ENCODE results near the gene TAF5L.
"Not testable (repeated sequence)": the region's sequence is repeated elsewhere in the genome, so short reads cannot be mapped to it uniquely, and the experiment has no call there.

DNA sequence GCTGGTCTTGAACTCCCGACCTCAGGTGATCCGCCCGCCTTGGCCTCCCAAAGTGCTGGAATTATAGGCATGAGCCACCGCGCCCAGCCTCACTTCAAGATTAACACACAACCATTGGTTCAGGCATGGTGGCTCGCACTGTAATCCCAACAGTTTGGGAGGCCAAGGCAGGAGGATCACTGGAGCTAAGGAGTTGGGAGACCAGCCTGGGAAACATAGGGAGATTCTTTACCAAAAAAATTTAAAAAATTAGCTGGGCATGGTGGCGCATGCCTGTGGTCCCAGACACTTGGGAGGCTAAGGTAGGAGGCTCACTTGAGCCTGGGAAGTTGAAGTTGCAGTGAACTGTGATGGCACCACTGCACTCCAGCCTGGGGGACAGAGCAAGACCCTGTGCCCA lies 30.0 kb downstream of the TAF5L start:
- TF ChIP-seq, protein P1, sequence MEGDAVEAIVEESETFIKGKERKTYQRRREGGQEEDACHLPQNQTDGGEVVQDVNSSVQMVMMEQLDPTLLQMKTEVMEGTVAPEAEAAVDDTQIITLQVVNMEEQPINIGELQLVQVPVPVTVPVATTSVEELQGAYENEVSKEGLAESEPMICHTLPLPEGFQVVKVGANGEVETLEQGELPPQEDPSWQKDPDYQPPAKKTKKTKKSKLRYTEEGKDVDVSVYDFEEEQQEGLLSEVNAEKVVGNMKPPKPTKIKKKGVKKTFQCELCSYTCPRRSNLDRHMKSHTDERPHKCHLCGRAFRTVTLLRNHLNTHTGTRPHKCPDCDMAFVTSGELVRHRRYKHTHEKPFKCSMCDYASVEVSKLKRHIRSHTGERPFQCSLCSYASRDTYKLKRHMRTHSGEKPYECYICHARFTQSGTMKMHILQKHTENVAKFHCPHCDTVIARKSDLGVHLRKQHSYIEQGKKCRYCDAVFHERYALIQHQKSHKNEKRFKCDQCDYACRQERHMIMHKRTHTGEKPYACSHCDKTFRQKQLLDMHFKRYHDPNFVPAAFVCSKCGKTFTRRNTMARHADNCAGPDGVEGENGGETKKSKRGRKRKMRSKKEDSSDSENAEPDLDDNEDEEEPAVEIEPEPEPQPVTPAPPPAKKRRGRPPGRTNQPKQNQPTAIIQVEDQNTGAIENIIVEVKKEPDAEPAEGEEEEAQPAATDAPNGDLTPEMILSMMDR (IDR thresholded peaks at IDR 0.05), result not testable (repeated sequence)
- TF ChIP-seq POLR2A (IDR thresholded peaks at IDR 0.05), result not testable (repeated sequence)

All from esophagus squamous epithelium (tissue), 4 donors.